Large intestine (tissue), 12 donors: ENCODE results near the gene DPAGT1. TPM values are rescaled to one million over a fixed set of nuclear protein-coding genes. Genes with fewer than 3 reads are reported as not detected.
"Not testable (repeated sequence)": the region's sequence is repeated elsewhere in the genome, so short reads cannot be mapped to it uniquely, and the experiment has no call there.

Experiments
- DNase-seq, 2 donors: peaks; one replicate each; pipeline versions ENCODE4 v3.0.0 to v3.0.0-alpha.2; 2013
- H3K27ac ChIP-seq: one replicate; pipeline ENCODE4 v1.5.1; 2013; ENCODE audit warnings: low read length
- H3K27me3 ChIP-seq: 2 replicates; pipeline ENCODE4 v1.6.1; 2013; ENCODE audit warnings: low read length; ENCODE audit not compliant: control insufficient read depth, insufficient read depth
- H3K36me3 ChIP-seq: 2 replicates; pipeline ENCODE4 v1.6.1; 2013; ENCODE audit warnings: low read length; ENCODE audit not compliant: control insufficient read depth, insufficient read depth
- H3K4me1 ChIP-seq: one replicate; pipeline ENCODE4 v1.6.1; 2013; ENCODE audit warnings: low read length; ENCODE audit not compliant: control insufficient read depth, insufficient read depth
- H3K4me3 ChIP-seq: one replicate; pipeline ENCODE4 v1.5.1; 2013; ENCODE audit warnings: low read length
- H3K9me3 ChIP-seq: one replicate; pipeline ENCODE4 v1.6.1; 2013; ENCODE audit warnings: mild to moderate bottlenecking, low read depth, low read length, moderate library complexity; ENCODE audit not compliant: control insufficient read depth
- WGBS: methylation state at CpG from one replicate; pipeline ENCODE4 v1.1.5; 2013; ENCODE audit warnings: low lambda C conversion rate; ENCODE audit not compliant: insufficient coverage; 5-methylcytosine and 5-hydroxymethylcytosine counted together
- long read RNA-seq, 11 donors: transcript quantifications; one replicate each; lab custom pipeline, GENCODE V29; 2026
- polyA plus RNA-seq: library from polyadenylated mRNA; unstranded; fragments of 120-200 nt; gene quantifications from one replicate; pipeline ENCODE4 v1.2.1, GENCODE V29; 2013

DPAGT1 gene
- 51.1 TPM for polyA plus RNA-seq
- long read RNA-seq, donor 1, transcript DPAGT1-201 (9 exons, 2,205 nt): major isoform, 11 of 19 reads
- long read RNA-seq, donor 1, partial matches to known transcripts: 7 of 19 reads
- long read RNA-seq, donor 1, other reads (novel, unspliced or antisense): 0 of 19 reads
- long read RNA-seq, donor 2, transcript DPAGT1-201 (9 exons, 2,205 nt): major isoform, 17 of 30 reads
- long read RNA-seq, donor 2, partial matches to known transcripts: 12 of 30 reads
- long read RNA-seq, donor 2, other reads (novel, unspliced or antisense): 0 of 30 reads
- long read RNA-seq, donor 3: 0 reads
- long read RNA-seq, donor 4, partial matches to known transcripts: 0 of 1 reads
- long read RNA-seq, donor 4, other reads (novel, unspliced or antisense): 0 of 1 reads
- long read RNA-seq, donor 5, transcript DPAGT1-201 (9 exons, 2,205 nt): major isoform, 6 of 13 reads
- long read RNA-seq, donor 5, partial matches to known transcripts: 5 of 13 reads
- long read RNA-seq, donor 5, other reads (novel, unspliced or antisense): 0 of 13 reads
- long read RNA-seq, donor 6, transcript DPAGT1-201 (9 exons, 2,205 nt): major isoform, 8 of 11 reads
- long read RNA-seq, donor 6, partial matches to known transcripts: 0 of 11 reads
- long read RNA-seq, donor 6, other reads (novel, unspliced or antisense): 0 of 11 reads
- long read RNA-seq, donor 7, transcript DPAGT1-201 (9 exons, 2,205 nt): major isoform, 5 of 27 reads
- long read RNA-seq, donor 7, partial matches to known transcripts: 17 of 27 reads
- long read RNA-seq, donor 7, other reads (novel, unspliced or antisense): 0 of 27 reads
- long read RNA-seq, donor 8, transcript DPAGT1-201 (9 exons, 2,205 nt): major isoform, 14 of 21 reads
- long read RNA-seq, donor 8, partial matches to known transcripts: 5 of 21 reads
- long read RNA-seq, donor 8, other reads (novel, unspliced or antisense): 0 of 21 reads
- long read RNA-seq, donor 9, transcript DPAGT1-201 (9 exons, 2,205 nt): major isoform, 14 of 26 reads
- long read RNA-seq, donor 9, partial matches to known transcripts: 10 of 26 reads
- long read RNA-seq, donor 9, other reads (novel, unspliced or antisense): 0 of 26 reads
- long read RNA-seq, donor 10, transcript DPAGT1-201 (9 exons, 2,205 nt): major isoform, 11 of 26 reads
- long read RNA-seq, donor 10, partial matches to known transcripts: 14 of 26 reads
- long read RNA-seq, donor 10, other reads (novel, unspliced or antisense): 0 of 26 reads
- long read RNA-seq, donor 11, transcript DPAGT1-201 (9 exons, 2,205 nt): major isoform, 9 of 13 reads
- long read RNA-seq, donor 11, partial matches to known transcripts: 0 of 13 reads
- long read RNA-seq, donor 11, other reads (novel, unspliced or antisense): 0 of 13 reads

GRCh38 chr11:119101759-119102423 is at the start of gene DPAGT1:
Gene DPAGT1 (minus strand): TSS chr11:119101853. CDS start chr11:119101655, 198 bp downstream.
- peaks cover 25% of the 10 kb centered on the region for H3K4me1 ChIP-seq
- no peaks in the 10 kb centered on the region for H3K9me3 ChIP-seq
- peak within 1 kb of the TSS; percentile 91 for H3K27ac ChIP-seq
- no CpG with 5 or more reads among the region's 32 CpGs for WGBS
- H3K27me3 ChIP-seq: no peaks in the 10 kb centered on the region
- peaks cover 17% of the 10 kb centered on the region for H3K36me3 ChIP-seq
- H3K4me3 ChIP-seq: peak within 1 kb of the TSS; percentile 86
- peak; percentile 94 to 98 for DNase-seq

- Histone ChIP-seq H3K27ac (no peak overlapping the region), H3K36me3 (no peaks in the 10 kb centered on the region), H3K27me3 (peaks cover 55% of the 10 kb centered on the region), H3K9me3 (peaks cover 3% of the 10 kb centered on the region), H3K4me3 (peak overlapping the region; percentile 29), H3K4me1 (no peaks in the 10 kb centered on the region)
- no peak for DNase-seq
- WGBS: no CpG with 5 or more reads among the region's 33 CpGs
Measured at GRCh38 chr11:119149786-119150275, 48.2 kb upstream of the DPAGT1 start.

GRCh38 chr11:119149018-119149785 is 47.5 kb upstream of the DPAGT1 start, which contains the start of gene ABCG4:
Gene ABCG4 (plus strand): TSS chr11:119149052. CDS start chr11:119149966, 914 bp downstream.
- DNase-seq: no peak
- Histone ChIP-seq H3K36me3 (no peaks in the 10 kb centered on the region), H3K4me1 (no peaks in the 10 kb centered on the region), H3K27ac (no peak within 1 kb of the TSS), H3K27me3 (peaks cover 52% of the 10 kb centered on the region), H3K9me3 (peaks cover 3% of the 10 kb centered on the region), H3K4me3 (peak within 1 kb of the TSS; percentile 36)
- WGBS: no CpG with 5 or more reads among the region's 73 CpGs

GRCh38 chr11:119148720-119149017 is 47.0 kb upstream of the DPAGT1 start:
- peak overlapping the region; percentile 36 for H3K4me3 ChIP-seq
- peaks cover 3% of the 10 kb centered on the region for H3K9me3 ChIP-seq
- H3K36me3 ChIP-seq: no peaks in the 10 kb centered on the region
- peaks cover 47% of the 10 kb centered on the region for H3K27me3 ChIP-seq
- no peaks in the 10 kb centered on the region for H3K4me1 ChIP-seq
- WGBS: no CpG with 5 or more reads among the region's 16 CpGs
- DNase-seq: no peak
- no peak overlapping the region for H3K27ac ChIP-seq

GRCh38 chr11:119147604-119148333 is 46.1 kb upstream of the DPAGT1 start:
- no peak for DNase-seq
- Histone ChIP-seq H3K9me3 (peaks cover 3% of the 10 kb centered on the region), H3K4me3 (no peak overlapping the region), H3K36me3 (no peaks in the 10 kb centered on the region), H3K27me3 (peaks cover 46% of the 10 kb centered on the region), H3K4me1 (no peaks in the 10 kb centered on the region), H3K27ac (no peak overlapping the region)
- WGBS: no CpG with 5 or more reads among the region's 6 CpGs

GRCh38 chr11:119145551-119145950 is 43.9 kb upstream of the DPAGT1 start:
- H3K9me3 ChIP-seq: peaks cover 3% of the 10 kb centered on the region
- H3K4me1 ChIP-seq: no peaks in the 10 kb centered on the region
- peaks cover 38% of the 10 kb centered on the region for H3K27me3 ChIP-seq
- no peak overlapping the region for H3K27ac ChIP-seq
- WGBS: no CpG with 5 or more reads among the region's 3 CpGs
- no peak for DNase-seq
- no peak overlapping the region for H3K4me3 ChIP-seq
- no peaks in the 10 kb centered on the region for H3K36me3 ChIP-seq

DNA sequence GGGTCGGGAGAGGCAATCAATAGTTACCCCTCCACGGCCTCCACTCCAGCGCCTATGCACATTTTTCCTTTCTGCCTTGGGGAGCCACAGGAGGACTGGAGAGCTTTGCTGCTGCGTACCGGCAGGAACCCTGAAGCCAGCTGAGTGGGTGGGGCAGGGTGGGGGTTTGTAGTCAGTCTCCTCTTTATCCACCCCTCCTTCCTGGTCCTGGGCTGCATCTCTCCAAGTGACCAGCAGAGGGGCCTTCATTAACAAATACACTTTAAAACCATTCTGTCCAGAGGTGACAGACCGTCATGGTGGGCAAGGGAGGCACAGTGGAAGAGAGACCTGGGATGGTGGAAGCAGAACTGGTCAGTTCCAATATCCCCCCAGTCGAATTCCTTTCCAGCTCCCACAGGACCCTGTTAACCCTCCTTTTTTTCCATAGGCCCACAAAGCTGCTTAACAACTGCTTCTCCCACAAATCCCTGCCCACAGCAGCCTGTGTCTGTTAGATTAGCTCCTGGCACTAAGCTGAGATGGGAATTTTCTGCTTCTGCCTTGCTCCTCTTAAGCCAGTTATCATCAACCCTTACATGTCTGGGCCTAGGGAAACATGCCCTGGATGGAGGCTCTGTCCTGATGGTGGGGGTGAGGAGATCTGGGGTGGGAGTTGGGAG is 43.3 kb upstream of the DPAGT1 start:
- H3K27me3 ChIP-seq: peaks cover 32% of the 10 kb centered on the region
- no CpG with 5 or more reads among the region's 7 CpGs for WGBS
- no peaks in the 10 kb centered on the region for H3K4me1 ChIP-seq
- H3K36me3 ChIP-seq: no peaks in the 10 kb centered on the region
- H3K9me3 ChIP-seq: peaks cover 3% of the 10 kb centered on the region
- peak; percentile 60 to 78 for DNase-seq
- H3K27ac ChIP-seq: no peak overlapping the region
- H3K4me3 ChIP-seq: no peak overlapping the region

- not testable (repeated sequence) for H3K4me1 ChIP-seq, H3K36me3 ChIP-seq, DNase-seq, H3K27me3 ChIP-seq, H3K27ac ChIP-seq, H3K9me3 ChIP-seq, H3K4me3 ChIP-seq
- WGBS: 100% methylated on average over 1 of the region's 10 CpGs
Measured at GRCh38 chr11:119139276-119139675, 37.6 kb upstream of the DPAGT1 start.
